Measurements from ENCODE around the gene CHMP1A.

The CHMP1A gene

DNA sequence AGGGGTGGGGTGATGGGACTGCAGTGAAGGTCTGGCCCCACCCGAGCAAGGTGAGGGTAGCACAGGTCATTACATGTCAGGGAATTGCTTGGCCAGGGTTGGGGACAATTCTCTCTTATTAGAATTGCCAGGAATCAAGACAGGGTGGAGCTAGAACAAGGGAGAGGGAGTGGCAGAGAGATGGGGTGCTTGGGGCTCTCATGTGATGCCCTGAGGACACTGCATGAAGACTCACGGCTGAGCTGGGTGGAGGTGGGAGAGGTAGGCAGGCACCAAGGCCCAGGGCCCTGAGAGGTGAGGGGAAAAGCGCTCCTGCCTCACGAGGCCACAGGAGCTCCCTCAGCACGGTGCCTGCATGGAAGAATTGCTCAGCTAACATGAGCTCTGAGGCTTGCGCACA lies 40.5 kb downstream of the CHMP1A start:
- no peak overlapping the region for H3K27ac Mint-ChIP-seq
- DNase-seq: no peak
- H3K4me1 Mint-ChIP-seq: peaks cover 9 to 10% of the 10 kb centered on the region in 2 donors
- H3K4me3 Mint-ChIP-seq: no peak overlapping the region
- H3K36me3 Mint-ChIP-seq: no peaks in the 10 kb centered on the region
- H3K9me3 Mint-ChIP-seq: peaks cover 0 to 2% of the 10 kb centered on the region in 2 donors
- H3K27me3 Mint-ChIP-seq: peaks cover 22 to 46% of the 10 kb centered on the region in 2 donors
- ATAC-seq (replicated peaks): no peak

GRCh38 chr16:89616623-89617022 lies 40.9 kb downstream of the CHMP1A start:
- Mint-ChIP-seq H3K36me3 (no peaks in the 10 kb centered on the region), H3K27me3 (peaks cover 18 to 42% of the 10 kb centered on the region in 2 donors), H3K27ac (no peak overlapping the region), H3K4me1 (peaks cover 9 to 10% of the 10 kb centered on the region in 2 donors), H3K4me3 (no peak overlapping the region), H3K9me3 (peaks cover 0 to 2% of the 10 kb centered on the region in 2 donors)
- no peak for ATAC-seq (replicated peaks)
- no peak for DNase-seq

GRCh38 chr16:89615596-89616090 lies 41.9 kb downstream of the CHMP1A start:
- Mint-ChIP-seq H3K27me3 (peaks cover 9 to 32% of the 10 kb centered on the region in 2 donors), H3K36me3 (no peaks in the 10 kb centered on the region), H3K27ac (no peak overlapping the region), H3K4me3 (no peak overlapping the region), H3K4me1 (peaks cover 9 to 10% of the 10 kb centered on the region in 2 donors), H3K9me3 (peaks cover 0 to 2% of the 10 kb centered on the region in 2 donors)
- DNase-seq: no peak
- peak; percentile 57 to 60 for ATAC-seq (replicated peaks)

GRCh38 chr16:89615176-89615575 lies 42.3 kb downstream of the CHMP1A start:
- no peaks in the 10 kb centered on the region for H3K36me3 Mint-ChIP-seq
- DNase-seq (no peak), ATAC-seq (replicated peaks) (peak; percentile 7 to 10)
- H3K27me3 Mint-ChIP-seq: peaks cover 4 to 27% of the 10 kb centered on the region in 2 donors
- peaks cover 9 to 10% of the 10 kb centered on the region in 2 donors for H3K4me1 Mint-ChIP-seq
- H3K4me3 Mint-ChIP-seq: no peak overlapping the region
- H3K9me3 Mint-ChIP-seq: peaks cover 0 to 2% of the 10 kb centered on the region in 2 donors
- no peak overlapping the region for H3K27ac Mint-ChIP-seq

- peaks cover 4 to 22% of the 10 kb centered on the region in 2 donors for H3K27me3 Mint-ChIP-seq
Observed at GRCh38 chr16:89613954-89614459, 43.5 kb downstream of the CHMP1A start.

GRCh38 chr16:89613231-89613953 lies 44.1 kb downstream of the CHMP1A start, which contains the start of gene DPEP1:
TSS of gene DPEP1 (plus strand) at chr16:89613642. CDS start at chr16:89630411, 16,769 bp downstream.
- DNase-seq: no peak
- H3K27me3 Mint-ChIP-seq: peaks cover 4 to 22% of the 10 kb centered on the region in 2 donors
- ATAC-seq (replicated peaks): no peak
- peaks cover 9 to 10% of the 10 kb centered on the region in 2 donors for H3K4me1 Mint-ChIP-seq
- no peak within 1 kb of the TSS for H3K27ac Mint-ChIP-seq
- H3K9me3 Mint-ChIP-seq: peaks cover 0 to 2% of the 10 kb centered on the region in 2 donors
- H3K4me3 Mint-ChIP-seq: no peak within 1 kb of the TSS
- no peaks in the 10 kb centered on the region for H3K36me3 Mint-ChIP-seq

More at GRCh38 chr16:89613954-89614459, 43.5 kb downstream of the CHMP1A start:
- DNase-seq (no peak), ATAC-seq (replicated peaks) (no peak)
- Mint-ChIP-seq H3K9me3 (peaks cover 0 to 2% of the 10 kb centered on the region in 2 donors), H3K36me3 (no peaks in the 10 kb centered on the region), H3K27ac (no peak overlapping the region), H3K4me3 (no peak overlapping the region), H3K4me1 (peaks cover 9 to 10% of the 10 kb centered on the region in 2 donors)

DNA sequence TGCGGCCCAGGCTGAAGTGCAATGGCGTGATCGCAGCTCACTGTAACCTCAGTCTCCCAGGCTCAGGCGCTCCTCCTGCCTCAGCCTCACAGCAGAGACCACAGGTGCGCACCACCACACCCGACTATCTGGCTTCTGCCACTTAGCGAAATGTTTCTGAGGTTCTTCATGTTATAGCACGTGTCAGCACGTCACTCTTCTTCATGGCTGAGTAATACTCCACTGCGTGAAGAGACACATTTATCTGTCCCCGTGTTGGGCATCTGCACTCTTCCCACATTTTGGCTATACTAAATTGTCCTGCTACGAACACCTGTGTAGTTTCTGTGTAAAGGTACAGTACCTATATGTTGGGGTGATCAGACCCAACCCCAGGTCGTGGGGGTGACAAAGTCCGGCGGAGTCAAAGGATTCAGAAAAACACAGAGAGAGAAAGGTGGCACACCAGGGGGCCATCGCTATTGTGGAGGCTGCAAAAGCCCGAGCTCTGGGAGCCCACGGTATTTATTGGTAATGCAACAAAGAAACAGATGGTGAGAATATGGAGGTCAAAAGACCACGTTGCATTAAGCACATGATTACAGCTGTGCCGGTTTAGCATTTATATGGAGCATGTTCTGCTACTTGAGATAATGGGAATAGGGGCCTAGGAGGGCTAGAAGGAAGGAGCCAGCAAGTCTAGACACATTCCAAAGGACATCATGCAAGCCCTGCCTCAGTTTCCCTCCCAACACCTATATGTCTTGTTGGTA lies 44.9 kb downstream of the CHMP1A start:
- no peak overlapping the region for H3K27ac Mint-ChIP-seq
- DNase-seq: no peak
- ATAC-seq (replicated peaks): no peak
- H3K4me1 Mint-ChIP-seq: peaks cover 9 to 10% of the 10 kb centered on the region in 2 donors
- no peaks in the 10 kb centered on the region for H3K36me3 Mint-ChIP-seq
- H3K4me3 Mint-ChIP-seq: no peak overlapping the region
- H3K27me3 Mint-ChIP-seq: peaks cover 4 to 22% of the 10 kb centered on the region in 2 donors
- H3K9me3 Mint-ChIP-seq: peaks cover 0 to 2% of the 10 kb centered on the region in 2 donors

DNA sequence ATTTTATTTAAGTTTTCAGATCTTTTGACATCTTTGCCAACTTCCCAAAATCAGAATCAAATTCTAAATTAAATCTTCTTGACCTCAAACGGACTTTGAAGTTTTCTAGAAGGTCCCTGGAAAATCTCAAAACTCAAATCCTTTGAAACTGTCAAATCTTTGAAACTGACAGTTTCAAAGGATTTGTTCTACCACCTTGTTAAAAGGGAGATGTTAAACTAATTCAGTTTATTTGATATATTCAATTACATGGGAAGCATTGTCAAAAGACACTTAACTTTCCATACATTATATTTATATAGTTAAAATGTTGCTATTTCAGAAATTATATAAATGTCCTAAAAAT lies 47.4 kb downstream of the CHMP1A start:
- ATAC-seq (replicated peaks) (no peak), DNase-seq (no peak)
- Mint-ChIP-seq H3K4me3 (no peak overlapping the region), H3K36me3 (no peaks in the 10 kb centered on the region), H3K27me3 (peaks cover 4 to 22% of the 10 kb centered on the region in 2 donors), H3K27ac (no peak overlapping the region), H3K4me1 (no peaks in the 10 kb centered on the region), H3K9me3 (no peaks in the 10 kb centered on the region)

- no peaks in the 10 kb centered on the region for H3K9me3 Mint-ChIP-seq
- DNase-seq (no peak), ATAC-seq (replicated peaks) (no peak)
- peaks cover 4 to 7% of the 10 kb centered on the region in 2 donors for H3K27me3 Mint-ChIP-seq
- no peak overlapping the region for H3K4me3 Mint-ChIP-seq
- no peaks in the 10 kb centered on the region for H3K36me3 Mint-ChIP-seq
- H3K4me1 Mint-ChIP-seq: peaks cover under 1 to 1% of the 10 kb centered on the region in 2 donors
- no peak overlapping the region for H3K27ac Mint-ChIP-seq
Observed at GRCh38 chr16:89607937-89608740, 49.4 kb downstream of the CHMP1A start.

- H3K27ac Mint-ChIP-seq: no peak overlapping the region
- ATAC-seq (replicated peaks): no peak
- no peak overlapping the region for H3K4me3 Mint-ChIP-seq
- H3K36me3 Mint-ChIP-seq: no peaks in the 10 kb centered on the region
- peaks cover 5 to 9% of the 10 kb centered on the region in 2 donors for H3K27me3 Mint-ChIP-seq
- DNase-seq: no peak
- H3K9me3 Mint-ChIP-seq: no peaks in the 10 kb centered on the region
- peaks cover 7 to 8% of the 10 kb centered on the region in 2 donors for H3K4me1 Mint-ChIP-seq
Observed at GRCh38 chr16:89607453-89607852, 50.1 kb downstream of the CHMP1A start.

DNA sequence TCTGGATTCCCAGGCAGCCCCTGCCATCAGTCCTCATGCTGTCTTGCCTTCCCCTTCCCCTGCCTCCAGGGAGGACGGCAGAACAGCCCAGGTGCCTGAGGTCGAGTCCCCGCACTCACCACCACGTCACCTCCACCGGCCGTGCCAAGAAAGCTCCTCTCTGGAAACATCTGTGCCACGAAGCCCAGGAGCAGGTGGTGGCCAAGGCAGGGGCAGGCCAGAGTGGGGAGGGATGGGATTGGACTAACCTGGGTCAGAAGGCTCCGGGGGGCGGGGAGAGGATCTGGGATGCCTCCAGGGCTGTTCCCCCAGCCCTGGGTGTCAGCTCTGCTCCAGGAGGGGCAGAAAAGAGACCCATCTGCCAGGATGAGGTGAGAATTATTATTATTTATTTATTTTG lies 51.5 kb downstream of the CHMP1A start:
- Mint-ChIP-seq H3K4me3 (no peak overlapping the region), H3K9me3 (no peaks in the 10 kb centered on the region), H3K27ac (no peak overlapping the region), H3K4me1 (peaks cover 10 to 13% of the 10 kb centered on the region in 2 donors), H3K36me3 (no peaks in the 10 kb centered on the region), H3K27me3 (peaks cover 5 to 15% of the 10 kb centered on the region in 2 donors)
- ATAC-seq (replicated peaks) (no peak), DNase-seq (no peak)

DNA sequence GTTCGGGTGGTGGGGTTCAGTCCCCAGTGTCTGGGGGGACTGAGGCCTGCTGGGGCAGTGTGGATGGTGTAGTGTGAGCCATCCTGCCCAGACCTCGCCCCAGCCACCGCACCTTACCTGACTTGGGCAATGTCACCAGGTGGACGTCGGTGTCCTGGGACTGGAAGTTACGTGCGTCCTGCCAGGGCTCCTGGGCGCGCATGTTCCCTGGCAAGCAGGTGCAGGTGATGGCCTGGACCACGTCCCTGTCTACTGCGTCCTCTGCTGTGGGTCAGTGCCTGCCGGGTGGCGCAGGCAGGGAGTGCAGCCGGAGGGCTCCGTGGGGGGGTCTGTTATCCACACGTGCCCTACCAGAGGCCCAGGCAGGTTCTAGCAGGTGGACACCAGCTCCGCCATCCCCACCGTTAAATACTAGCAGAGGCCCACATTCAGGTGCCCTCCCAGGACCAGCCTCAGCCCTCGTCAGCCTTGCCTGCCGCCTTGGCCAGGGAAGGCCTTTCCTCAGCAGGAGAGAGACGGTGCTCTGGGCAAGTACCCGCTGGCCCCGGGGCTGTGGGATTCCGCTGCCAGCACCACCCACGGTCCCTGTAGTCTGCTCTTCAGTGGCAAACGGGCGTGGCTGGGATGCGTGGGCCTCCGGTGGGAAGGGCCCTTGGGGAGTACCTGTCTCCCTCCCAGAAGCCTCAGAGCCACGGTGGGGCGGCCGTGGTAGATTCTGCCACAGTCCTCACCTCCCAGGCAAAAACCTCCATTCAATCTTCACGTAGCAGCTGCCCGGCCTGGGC lies 52.1 kb downstream of the CHMP1A start:
- Mint-ChIP-seq H3K27me3 (peaks cover 5 to 15% of the 10 kb centered on the region in 2 donors), H3K9me3 (no peaks in the 10 kb centered on the region), H3K4me1 (peaks cover 10 to 13% of the 10 kb centered on the region in 2 donors), H3K27ac (no peak overlapping the region), H3K36me3 (no peaks in the 10 kb centered on the region), H3K4me3 (no peak overlapping the region)
- ATAC-seq (replicated peaks) (no peak), DNase-seq (no peak)

- DNase-seq (no peak), ATAC-seq (replicated peaks) (no peak)
- Mint-ChIP-seq H3K4me3 (no peak overlapping the region), H3K27me3 (peaks cover 5 to 15% of the 10 kb centered on the region in 2 donors), H3K27ac (no peak overlapping the region), H3K4me1 (peaks cover 10 to 13% of the 10 kb centered on the region in 2 donors), H3K36me3 (no peaks in the 10 kb centered on the region), H3K9me3 (no peaks in the 10 kb centered on the region)
Observed at GRCh38 chr16:89604764-89605163, 52.7 kb downstream of the CHMP1A start.
